HG03064 (cell line): ENCODE results near the gene GRID1.
"Not testable (repeated sequence)": the region's sequence is repeated elsewhere in the genome, so short reads cannot be mapped to it uniquely, and the experiment has no call there.

Experiments used
- ATAC-seq: cut with Tn5 transposase; IDR thresholded peaks from one replicate; pipeline ENCODE4 v1.9.1; 2021; ENCODE audit warnings: low read depth; ENCODE audit not compliant: unreplicated experiment

The GRID1 gene

DNA sequence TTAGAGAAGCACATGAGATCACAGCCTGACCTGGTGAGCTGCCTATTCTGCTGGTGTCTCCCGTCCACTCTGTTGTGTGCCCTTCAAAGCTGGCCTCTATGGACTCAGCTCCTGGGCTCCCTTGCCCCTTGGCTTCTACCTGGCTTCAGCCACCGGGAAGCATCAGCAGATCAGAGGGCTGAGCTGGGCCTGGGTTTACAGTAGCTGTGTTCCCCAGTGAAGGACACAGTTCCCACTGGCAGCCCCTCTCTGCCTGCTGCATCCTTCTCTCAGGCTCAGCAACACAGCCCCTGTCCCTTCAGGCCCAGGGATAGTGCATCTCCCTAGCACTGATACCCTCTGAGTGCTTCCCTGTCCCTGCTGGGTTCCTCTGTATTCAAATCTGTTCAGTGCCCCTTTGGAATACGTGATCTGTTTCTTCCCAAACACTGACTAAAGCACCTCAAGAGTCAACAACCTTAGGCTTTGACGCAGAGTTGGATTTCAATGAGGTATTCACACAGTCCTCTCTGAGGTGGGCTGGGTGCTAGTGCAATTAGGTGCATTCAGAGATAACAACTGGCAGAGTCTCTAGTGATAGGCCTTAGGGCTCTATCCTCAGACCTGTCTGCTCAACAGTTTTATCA, 109.8 kb downstream of the GRID1 start:
- ATAC-seq, result no peak

DNA sequence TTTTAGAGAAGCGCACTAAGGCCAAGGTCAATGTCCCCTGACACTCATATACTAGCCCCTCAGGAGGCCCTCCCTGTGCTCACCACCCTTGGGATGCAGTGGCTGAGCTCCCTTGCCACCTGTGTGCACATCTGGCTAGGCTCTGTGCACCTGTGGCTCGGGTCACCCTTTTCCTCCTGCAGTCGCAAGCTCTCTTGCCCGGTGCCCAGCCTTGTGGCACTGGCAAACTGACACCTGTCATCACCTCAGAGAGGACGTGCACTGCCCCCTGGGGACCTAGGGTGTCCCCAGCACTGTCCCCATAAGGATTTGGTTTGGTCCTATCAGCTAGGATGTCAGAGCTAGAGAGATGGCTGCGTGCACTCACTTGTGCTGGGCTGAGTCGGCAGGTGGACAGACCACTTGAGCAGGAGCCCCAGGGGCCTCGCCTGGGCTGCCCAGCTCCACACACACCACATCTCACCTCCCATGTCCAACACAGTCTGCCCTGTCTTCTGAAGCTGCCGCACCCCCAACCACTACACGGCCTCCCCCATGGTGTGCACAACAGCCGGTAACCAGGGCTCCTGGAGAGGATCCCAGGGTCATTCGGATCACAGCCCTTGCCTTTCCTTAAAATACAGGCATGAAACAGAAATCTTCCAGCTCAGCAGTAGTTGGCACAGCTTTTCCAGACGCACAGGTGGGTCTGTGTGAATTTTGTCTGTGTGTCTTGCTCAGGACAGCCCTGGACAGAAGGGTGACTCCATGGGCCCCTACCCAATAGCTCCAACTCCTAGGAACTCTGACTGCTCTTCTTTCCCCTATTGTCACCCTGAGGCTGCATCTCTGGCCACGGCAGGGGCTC, 111.0 kb downstream of the GRID1 start:
- no peak for ATAC-seq

DNA sequence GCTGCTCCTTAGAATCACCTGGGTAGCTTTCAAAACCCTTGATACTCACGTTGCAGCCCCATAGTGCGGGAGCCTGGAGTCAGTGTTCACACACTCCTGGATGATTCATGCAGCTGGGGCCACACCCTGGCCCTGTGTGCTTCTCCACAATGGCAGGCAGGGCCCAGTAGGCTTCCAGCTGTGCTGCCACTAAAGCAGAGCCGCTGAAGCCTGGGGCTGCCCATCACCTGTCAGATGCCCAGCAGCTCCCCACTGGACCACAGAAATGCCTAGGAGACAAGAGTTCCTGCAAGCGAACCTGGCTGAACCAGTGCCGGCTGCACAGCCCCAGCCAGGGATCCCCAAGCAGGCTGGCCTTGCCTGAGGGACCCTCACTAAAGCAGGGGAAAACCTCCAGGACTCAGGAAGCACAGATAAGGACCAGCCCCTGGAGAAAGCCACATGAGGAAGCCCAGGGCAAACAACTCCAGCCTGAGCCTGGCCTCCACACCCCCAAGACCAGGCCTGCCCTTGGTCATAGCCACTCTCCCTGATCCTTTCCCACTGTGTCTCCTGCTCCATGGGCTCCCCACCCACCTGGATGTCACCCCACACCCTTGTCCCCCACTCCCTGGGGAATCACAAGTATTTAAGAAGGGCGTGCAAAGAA, 111.9 kb downstream of the GRID1 start:
- no peak for ATAC-seq

DNA sequence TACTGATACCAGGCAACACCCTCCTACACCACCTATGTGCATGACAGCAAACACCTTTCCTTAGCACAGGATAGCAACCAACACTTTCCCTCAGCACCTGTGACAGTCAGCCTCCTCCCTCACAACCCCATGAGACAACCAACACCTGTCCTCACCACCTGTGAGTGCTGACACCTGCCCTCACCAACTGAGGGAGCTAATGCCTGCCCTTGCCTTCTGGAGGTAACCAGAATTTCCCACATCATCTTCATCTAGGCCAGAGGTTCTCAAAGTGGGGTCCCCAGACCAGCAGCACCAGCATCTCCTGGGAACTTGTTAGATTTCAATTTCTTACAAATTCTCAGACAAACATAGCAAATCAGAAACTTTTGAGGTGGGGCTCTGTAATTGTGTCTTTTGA, 112.5 kb downstream of the GRID1 start:
- ATAC-seq, result no peak

DNA sequence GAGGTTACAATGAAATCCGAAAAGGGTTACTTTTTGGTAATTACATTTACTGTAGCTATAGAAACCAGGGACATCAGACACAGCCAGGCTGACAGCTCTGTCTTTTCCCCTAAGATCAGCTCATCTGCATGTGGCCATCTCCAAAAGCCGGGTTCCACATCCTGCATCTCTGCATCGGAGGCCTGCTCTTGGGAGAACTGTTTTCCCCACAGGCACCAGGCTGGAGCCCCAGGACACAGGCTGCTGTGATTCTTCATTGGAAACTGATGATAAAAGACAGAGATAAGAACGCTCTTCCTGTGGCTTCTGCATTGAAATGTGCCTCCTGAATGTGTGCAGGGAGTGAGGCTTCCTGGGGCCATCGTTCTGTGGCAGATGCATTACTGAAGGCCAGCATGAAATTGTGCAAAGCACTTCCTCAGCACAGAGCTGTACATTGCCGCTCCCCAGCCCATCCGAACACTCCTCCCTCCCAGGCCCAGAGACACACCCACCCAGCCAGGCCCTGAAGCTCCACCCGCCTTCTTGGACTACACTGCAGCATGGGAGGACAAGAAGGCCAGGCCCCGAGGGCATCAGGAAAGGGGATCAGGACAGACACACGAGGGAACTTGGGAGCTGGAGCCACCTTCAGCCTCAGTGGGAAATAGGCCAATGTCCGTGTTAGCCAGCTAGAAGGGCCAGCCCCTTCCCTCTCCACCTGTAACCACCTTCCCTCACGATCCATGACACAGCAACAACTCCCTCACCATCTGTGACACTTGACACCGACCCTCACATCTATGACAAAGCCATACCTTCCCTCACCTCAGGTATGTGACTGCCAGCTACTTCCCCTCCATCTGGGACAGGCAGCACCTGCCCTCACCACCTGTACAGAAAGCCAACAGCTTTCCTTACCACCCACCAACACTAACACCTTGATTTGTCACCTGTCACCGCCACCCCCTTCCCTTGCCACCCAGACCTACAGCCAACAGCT, 113.2 kb downstream of the GRID1 start:
- no peak for ATAC-seq

DNA sequence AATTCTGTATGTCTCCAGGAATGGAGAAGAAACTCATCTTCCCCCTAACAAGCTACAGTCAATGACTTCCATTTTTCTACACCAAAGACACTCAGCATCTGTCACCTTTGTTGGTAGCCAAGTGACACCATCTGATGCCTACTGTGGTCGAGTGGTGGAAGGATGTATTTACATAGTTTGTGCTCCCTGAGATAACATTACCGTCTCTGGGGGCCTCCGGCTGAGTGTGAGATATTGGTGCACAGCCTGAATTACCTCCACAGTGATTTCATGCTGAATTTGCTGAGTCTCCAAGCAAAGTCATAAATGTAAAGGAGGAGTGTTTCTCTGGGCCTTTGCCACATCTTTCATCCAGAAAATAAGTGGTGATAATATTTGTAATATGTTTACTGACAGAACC, 114.0 kb downstream of the GRID1 start:
- no peak for ATAC-seq

DNA sequence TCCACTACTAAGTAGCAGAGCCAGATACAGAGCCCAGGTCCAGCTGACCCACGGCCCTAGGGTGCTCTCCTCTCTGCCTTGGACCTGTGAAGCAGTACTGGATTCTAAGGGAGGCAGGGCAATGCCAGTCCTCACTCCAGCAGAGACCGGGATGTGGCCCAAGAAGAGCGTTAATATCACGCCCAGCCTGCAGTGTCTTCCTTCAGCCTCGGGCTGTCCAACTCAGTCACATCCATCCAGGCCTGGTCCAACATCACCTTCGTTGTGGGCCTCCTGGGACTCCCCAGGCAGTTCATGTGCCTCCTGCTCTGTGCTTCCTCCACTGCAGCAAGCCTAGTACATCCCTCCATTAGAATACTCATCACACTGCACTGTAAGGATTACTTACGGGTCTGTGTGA, 114.5 kb downstream of the GRID1 start:
- ATAC-seq, result no peak

DNA sequence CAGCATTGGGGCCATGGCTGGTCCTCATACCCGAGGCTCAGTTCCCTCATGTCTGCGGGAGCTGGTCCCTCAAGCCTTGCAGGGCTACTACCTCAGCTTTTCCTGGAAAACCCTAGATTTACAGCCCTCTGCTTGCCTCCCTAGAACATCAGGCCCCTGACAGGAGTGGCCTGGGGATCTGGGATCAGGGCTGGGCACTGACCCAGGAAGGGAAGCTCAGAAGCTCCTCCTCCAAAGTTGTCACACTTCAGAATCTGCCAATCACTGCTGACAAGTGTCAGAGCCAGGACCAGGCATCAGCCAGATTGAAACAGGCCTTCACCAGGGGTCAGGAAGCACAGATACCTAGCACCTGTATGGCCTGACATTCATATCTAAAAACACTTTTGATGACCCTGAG, 115.2 kb downstream of the GRID1 start:
- no peak for ATAC-seq

DNA sequence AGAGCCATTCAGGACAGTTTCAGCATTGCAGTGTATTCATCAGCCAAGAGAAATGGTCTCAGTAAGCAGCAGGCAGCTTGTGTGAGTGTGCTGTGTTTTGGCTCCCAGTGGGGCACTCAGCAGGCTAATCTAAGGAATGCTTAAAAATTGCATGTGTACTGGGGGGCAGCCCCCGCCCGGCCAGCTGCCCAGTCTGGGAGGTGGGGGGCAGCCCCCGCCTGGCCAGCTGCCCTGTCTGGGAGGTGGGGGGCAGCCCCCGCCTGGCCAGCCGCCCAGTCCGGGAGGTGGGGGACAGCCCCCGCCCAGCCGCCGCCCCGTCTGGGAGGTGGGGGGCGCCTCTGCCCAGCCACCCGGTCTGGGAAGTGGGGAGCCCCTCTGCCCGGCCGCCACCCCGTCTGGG, 116.2 kb downstream of the GRID1 start:
- ATAC-seq, result no peak

DNA sequence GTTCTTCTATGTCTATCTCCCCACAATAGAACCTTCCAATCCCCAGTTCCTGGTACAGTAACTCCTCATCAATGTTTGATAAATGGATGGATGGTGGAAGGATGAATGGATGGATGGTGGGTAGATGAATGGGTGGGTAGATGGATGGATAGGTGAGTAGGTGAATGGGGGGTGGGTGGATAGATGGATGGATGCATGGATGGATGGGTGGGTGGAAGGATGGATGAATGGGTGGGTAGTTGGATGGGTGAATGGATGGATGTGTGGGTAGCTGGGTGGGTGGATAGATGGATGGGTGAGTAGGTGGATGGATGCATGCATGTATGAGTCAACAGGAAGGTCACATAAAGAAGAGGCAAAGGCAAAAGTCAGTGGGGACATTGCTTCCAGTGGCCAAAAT, 116.8 kb downstream of the GRID1 start:
- ATAC-seq, result no peak

DNA sequence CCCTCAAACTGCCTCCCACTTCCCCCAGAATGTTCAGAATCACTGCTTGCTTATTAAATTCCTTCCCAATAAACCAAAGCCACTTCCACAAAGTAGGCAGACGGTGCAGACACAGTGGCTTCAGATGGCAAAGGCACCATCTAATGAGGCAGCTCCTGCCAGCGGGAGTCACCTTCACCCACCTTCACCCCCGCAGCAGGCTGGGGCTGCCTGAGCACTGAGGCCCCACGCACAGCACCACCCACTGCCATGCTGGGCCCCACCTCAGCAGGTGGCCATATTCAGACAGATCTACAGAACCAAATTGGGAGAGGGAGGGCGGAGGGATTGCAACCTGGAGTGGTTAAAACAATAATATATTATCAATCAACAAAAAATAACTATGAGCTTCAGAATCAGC, 118.5 kb downstream of the GRID1 start:
- no peak for ATAC-seq

DNA sequence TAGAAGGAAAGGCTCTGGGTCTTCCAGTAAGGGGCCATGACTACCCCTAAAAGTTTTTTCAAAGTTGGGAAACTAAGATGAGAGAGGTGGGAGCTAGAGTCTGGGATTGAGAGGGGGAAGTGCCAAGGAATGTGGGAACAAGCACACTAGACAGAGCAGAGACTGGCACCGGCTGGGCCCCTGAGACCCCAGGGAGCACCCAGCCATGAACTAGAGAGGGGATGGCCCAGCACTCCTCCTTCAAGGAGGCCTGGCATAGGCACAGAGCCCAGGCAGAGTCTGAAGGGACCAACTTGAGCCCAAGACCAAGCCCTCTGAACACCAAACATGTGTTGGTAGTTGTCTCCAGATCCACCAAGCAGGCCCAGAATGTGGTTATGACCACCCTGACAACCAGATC, 119.0 kb downstream of the GRID1 start:
- ATAC-seq, result no peak

DNA sequence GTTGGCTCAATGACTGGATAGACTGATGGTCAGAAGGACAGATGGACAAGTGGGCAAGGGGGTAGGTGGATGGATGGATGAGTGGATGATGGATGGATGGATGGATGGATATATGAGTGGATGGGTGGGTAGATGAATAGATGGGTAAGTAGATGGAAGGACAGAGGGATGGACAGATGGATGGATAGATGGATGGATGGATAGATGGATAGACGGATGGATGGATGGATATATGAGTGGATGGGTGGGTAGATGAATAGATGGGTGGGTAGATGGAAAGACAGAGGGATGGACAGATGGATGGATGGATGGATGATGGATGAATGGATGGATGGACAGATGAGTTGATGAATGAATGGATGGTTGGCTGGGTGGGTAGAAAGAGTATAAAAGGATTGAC, 119.5 kb downstream of the GRID1 start:
- no peak for ATAC-seq

DNA sequence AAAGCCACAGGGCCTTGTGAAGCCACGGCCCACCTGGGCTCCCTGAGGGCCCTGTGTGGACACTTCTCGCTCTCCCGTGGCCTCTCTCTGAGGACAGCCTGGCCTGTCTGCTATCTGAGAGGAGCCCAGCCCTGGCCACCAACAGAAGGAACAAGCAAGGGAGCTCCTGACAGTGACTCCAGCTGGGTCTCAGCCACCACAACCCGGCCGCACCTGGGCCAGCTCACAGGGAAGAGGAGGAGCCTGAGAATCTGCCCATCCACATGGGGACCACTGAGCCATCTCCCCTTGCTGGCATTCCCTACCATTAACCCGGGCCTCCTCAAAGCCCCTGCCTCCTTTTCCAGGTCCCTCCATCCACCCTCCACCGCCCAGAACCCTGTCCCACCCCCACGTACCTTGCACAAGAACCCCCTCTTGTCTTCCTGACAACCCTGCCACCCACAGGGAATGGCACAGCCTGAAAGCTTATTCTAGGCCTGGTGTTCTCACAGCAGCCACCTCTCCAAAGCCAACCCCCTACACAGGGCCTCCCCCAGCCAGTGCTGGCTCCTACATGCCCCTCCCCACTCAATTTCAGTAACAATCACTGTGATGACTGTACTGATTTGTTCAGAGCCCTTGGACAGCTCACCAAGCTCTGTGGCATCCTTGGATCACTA, 120.2 kb downstream of the GRID1 start:
- no peak for ATAC-seq

DNA sequence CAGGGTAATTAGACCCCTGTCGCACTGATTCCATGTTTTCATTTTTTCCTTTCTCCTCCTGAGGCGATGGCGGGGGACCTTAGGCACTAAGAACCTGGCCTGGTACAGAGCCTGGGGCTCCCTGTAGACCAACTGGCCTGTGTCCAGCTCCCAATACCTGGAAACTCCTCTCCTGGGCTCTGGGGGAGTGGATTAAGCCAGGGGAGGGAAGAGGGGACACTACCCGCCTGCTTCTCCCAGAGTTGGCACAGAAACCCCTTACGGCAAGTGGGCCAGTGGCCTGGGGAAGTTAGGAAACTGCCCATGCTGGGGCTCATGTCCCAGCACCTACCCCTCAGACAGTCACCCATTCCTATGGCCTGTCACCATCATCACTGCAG, 121.6 kb downstream of the GRID1 start:
- no peak for ATAC-seq

DNA sequence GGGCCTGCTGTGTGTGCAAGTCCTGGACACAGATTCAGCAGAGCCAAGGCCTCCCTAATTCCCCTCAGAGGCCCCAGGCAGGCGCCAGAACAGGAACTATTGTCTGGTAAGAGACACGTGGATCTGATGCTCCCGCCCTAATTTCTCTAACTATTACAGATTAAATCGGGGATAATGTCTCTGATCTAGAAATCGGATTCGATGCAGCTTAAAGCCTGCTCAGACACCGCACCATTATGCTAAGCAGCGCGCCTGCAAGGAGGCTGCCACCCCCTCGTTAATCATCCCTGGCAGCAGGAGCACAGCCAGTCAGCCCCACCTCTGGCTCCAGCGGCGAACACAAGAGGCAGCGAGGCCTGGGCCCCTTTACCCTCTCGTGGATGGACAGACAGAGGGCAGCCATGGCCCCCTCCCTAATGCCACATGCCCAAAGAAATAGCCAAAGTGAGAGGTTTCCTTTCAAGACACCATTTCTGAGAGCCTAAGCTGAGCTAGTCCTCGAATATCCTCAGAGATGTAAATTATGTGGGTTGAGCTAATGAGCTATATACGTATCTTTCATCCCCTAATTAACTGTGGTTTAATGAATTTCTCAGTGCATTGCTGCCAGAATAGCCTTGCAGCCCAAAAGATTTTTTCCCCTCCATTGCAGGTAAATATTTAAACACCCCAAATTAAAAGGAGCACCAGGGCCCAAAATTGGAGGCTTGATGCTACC, 122.1 kb downstream of the GRID1 start:
- no peak for ATAC-seq

DNA sequence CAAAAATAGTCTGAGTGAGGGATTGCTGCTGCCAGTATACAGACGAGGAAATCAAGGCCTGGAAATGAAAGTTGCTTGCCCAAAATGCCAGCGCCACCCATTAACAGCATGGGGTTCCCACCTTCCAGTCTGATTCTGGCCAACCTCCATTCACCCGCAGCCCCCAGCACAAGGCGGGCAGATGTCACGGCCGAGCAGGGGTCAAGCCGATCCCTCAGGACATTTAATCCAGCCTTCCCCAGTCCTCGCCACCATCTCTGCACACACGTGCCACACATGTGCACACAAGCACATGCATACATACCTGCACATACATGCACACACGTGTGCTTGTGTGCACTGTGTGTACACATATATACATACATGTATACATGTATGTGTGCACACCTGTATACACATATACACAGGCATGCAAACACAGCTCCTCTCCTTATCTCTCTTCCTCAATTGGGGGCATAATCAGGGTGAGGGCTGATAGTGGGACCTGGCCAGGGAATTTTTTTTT, 122.9 kb downstream of the GRID1 start:
- no peak for ATAC-seq

DNA sequence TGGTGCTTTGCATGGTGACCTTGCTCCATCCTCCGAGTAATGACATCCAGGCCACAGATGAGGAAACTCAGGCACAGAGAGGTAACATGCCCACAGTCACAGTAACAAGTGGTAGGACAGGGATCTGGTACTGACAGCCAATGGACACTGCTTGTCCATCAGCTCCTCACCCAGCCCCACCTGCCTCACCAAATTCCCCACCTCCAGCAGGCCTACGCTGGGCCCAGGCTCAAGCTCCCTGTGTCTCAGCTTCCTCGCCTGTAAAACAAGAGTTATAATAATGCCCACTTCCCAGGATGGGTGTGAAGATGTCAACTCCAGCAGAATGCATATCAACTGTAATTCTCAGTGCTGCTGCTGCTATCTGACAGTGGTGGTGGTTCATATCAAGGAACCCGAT, 123.8 kb downstream of the GRID1 start:
- no peak for ATAC-seq

DNA sequence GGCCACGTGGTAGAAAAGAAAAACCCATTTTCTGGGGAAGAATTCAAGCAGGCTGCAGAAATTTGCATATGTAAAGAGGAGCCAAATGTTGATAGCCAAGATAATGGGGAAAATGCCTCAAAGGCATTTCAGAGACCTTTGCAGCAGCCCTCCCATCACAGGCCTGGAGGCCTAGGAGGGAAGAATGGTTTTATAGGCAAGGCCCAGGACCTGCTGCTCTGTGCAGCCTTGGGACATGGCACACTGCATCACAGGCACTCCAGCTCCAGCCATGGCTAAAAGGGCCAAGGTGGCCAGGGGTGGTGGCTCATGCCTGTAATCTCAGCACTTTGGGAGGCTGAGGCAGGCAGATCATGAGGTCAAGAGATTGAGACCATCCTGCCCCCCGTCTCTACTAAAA, 128.5 kb downstream of the GRID1 start:
- ATAC-seq, result not testable (repeated sequence)
